ENCODE measurements around the gene DDX41. TPM values are rescaled to one million over a fixed set of nuclear protein-coding genes. Genes with fewer than 3 reads are reported as not detected.

DDX41 gene
- total and polyA plus RNA-seq, 10 of the 15 experiments (the other 5 are each of a cell fraction or from before 2014, with no cell fraction given): 32.7 to 215 (median 93.6) TPM

DNA sequence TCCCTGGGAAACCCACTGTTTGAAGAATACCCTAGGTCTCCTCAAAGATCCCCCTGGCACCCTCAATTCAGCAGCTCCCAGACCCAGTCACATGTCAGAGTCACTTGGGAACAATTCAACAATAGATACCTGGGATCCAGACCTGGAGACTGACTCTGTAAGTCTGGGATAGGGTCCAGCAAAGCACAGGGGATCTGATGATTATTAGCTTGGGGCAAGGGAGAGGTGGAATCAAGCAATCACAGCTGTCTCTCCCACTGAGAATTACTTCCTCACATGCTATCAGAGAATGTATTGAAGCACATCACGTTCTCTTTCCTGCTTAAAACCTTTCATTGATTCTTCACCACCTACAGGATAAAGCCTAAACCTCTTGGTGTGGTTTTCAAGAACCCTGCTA, 31.7 kb upstream of the DDX41 start:
- Histone ChIP-seq H3K4me3 (no peak overlapping the region), H3K9ac (ENCODE audit: control insufficient read depth, insufficient read depth, low read length) (no peak overlapping the region), H3K27me3 (replicated peaks in 1 of 2; ENCODE audit: control insufficient read depth in 2 of 2, insufficient read depth in 2 of 2, low read length in 1 of 2) (no peaks in the 10 kb centered on the region), H3K9me3 (replicated peaks; ENCODE audit: control insufficient read depth, insufficient read depth, low read length) (no peaks in the 10 kb centered on the region), H3K79me2 (ENCODE audit: control insufficient read depth, insufficient read depth, low read length) (peaks cover 17% of the 10 kb centered on the region), H3K36me3 (ENCODE audit: control insufficient read depth in 2 of 2, insufficient read depth in 2 of 2, low read length in 1 of 2) (peaks cover 0 to 9% of the 10 kb centered on the region in 2 experiments; a peak in 1 of 4 replicates), H2AFZ (ENCODE audit: control insufficient read depth, low read depth, low read length) (no peak overlapping the region), H3K27ac (ENCODE audit: control insufficient read depth, insufficient read depth) (no peak overlapping the region), H3K4me2 (ENCODE audit: control insufficient read depth, insufficient read depth) (no peak overlapping the region), H3K4me1 (ENCODE audit: control insufficient read depth, insufficient read depth, low read length) (peaks cover 8% of the 10 kb centered on the region), H4K20me1 (ENCODE audit: control insufficient read depth, insufficient read depth) (no peaks in the 10 kb centered on the region; the same call in 1 of the 2 replicates)
- CTCF ChIA-PET: interaction anchor here (0.9 kb wide), 1 partner anchor 239 kb away, joined by 3 read pairs; no protein-coding TSS in a partner anchor
- DNase-seq (ENCODE audit: low read depth, low spot score): no peak
- in situ Hi-C loops (cut with MboI) (no loop called here), intact Hi-C loops (cut with micrococcal nuclease; ENCODE audit: unreplicated experiment) (no loop called here)
- TF ChIP-seq, protein P1, sequence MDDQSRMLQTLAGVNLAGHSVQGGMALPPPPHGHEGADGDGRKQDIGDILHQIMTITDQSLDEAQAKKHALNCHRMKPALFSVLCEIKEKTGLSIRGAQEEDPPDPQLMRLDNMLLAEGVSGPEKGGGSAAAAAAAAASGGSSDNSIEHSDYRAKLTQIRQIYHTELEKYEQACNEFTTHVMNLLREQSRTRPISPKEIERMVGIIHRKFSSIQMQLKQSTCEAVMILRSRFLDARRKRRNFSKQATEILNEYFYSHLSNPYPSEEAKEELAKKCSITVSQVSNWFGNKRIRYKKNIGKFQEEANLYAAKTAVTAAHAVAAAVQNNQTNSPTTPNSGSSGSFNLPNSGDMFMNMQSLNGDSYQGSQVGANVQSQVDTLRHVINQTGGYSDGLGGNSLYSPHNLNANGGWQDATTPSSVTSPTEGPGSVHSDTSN (IDR thresholded peaks at IDR 0.05; ENCODE audit: insufficient replicate concordance, low read depth, low read length): no peak
- no peak for TF ChIP-seq RCOR1 (conservative IDR thresholded peaks at IDR 0.05; ENCODE audit: low read depth, low read length)
- TF ChIP-seq PML (IDR thresholded peaks at IDR 0.05; ENCODE audit: low read length): no peak
- TF ChIP-seq, protein P2, sequence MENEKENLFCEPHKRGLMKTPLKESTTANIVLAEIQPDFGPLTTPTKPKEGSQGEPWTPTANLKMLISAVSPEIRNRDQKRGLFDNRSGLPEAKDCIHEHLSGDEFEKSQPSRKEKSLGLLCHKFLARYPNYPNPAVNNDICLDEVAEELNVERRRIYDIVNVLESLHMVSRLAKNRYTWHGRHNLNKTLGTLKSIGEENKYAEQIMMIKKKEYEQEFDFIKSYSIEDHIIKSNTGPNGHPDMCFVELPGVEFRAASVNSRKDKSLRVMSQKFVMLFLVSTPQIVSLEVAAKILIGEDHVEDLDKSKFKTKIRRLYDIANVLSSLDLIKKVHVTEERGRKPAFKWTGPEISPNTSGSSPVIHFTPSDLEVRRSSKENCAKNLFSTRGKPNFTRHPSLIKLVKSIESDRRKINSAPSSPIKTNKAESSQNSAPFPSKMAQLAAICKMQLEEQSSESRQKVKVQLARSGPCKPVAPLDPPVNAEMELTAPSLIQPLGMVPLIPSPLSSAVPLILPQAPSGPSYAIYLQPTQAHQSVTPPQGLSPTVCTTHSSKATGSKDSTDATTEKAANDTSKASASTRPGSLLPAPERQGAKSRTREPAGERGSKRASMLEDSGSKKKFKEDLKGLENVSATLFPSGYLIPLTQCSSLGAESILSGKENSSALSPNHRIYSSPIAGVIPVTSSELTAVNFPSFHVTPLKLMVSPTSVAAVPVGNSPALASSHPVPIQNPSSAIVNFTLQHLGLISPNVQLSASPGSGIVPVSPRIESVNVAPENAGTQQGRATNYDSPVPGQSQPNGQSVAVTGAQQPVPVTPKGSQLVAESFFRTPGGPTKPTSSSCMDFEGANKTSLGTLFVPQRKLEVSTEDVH (IDR thresholded peaks at IDR 0.05; ENCODE audit: low read depth, partially characterized antibody): no peak
- TF ChIP-seq CREB1 (IDR thresholded peaks at IDR 0.05; ENCODE audit: low read depth): no peak
- TF ChIP-seq SKIL (IDR thresholded peaks at IDR 0.05; ENCODE audit: low read depth, poor library complexity, severe bottlenecking): no peak
- no peak for TF ChIP-seq PAX8 (IDR thresholded peaks at IDR 0.05)
- no peak for TF ChIP-seq STAT1 (conservative IDR thresholded peaks at IDR 0.05)
- TF ChIP-seq CBFB (IDR thresholded peaks at IDR 0.05; ENCODE audit: low read depth): no peak
- no peak for TF ChIP-seq MXI1 (IDR thresholded peaks at IDR 0.05; ENCODE audit: low read depth, low read length)
- no peak for TF ChIP-seq NFYA (IDR thresholded peaks at IDR 0.05; ENCODE audit: borderline replicate concordance, low read depth, low read length)
- TF ChIP-seq, protein P3, sequence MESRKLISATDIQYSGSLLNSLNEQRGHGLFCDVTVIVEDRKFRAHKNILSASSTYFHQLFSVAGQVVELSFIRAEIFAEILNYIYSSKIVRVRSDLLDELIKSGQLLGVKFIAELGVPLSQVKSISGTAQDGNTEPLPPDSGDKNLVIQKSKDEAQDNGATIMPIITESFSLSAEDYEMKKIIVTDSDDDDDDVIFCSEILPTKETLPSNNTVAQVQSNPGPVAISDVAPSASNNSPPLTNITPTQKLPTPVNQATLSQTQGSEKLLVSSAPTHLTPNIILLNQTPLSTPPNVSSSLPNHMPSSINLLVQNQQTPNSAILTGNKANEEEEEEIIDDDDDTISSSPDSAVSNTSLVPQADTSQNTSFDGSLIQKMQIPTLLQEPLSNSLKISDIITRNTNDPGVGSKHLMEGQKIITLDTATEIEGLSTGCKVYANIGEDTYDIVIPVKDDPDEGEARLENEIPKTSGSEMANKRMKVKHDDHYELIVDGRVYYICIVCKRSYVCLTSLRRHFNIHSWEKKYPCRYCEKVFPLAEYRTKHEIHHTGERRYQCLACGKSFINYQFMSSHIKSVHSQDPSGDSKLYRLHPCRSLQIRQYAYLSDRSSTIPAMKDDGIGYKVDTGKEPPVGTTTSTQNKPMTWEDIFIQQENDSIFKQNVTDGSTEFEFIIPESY (IDR thresholded peaks at IDR 0.05): no peak
- BruUV-seq (replicated peaks): no TSS peak
- SMC1A ChIA-PET (ENCODE audit: uncharacterized antibody, unreplicated experiment): interaction anchor here (0.8 kb wide), 1 partner anchor 10 kb away, joined by 4 read pairs; no protein-coding TSS in a partner anchor
- no peak for FAIRE-seq
- RAD21 ChIA-PET (ENCODE audit: unreplicated experiment): interaction anchor here (1.1 kb wide), 1 partner anchor 44 kb away, joined by 3 read pairs; the partner anchor contains the start of gene TMED9
- POLR2A ChIA-PET: interaction anchor here (0.6 to 1.0 kb wide), 2 partner anchors 12 to 40 kb away, joined by 3 to 4 read pairs; no protein-coding TSS in a partner anchor
- ATAC-seq: no peak
- WGBS (ENCODE audit: insufficient coverage, insufficient replicate concordance, low lambda C conversion rate, missing lambda C conversion rate): 42% methylated on average over 1 of the region's 1 CpG

All from GM12878 (cell line).